Trophoblast cell (in vitro differentiated cells and primary cell): ENCODE results near the gene PRELP.
A peak's percentile ranks its signal among the peaks of the same experiment; 100 is the strongest.

ENCODE experiments used
- DNase-seq, 2 donors: peaks; one replicate each; pipeline ENCODE4 v3.0.0-alpha.2; 2016
- H2AFZ ChIP-seq: 2 replicates; pipeline ENCODE4 v1.6.1; 2013; ENCODE audit warnings: low read length, moderate library complexity, mild to moderate bottlenecking; ENCODE audit not compliant: insufficient read depth, poor library complexity
- H2AK5ac ChIP-seq: 2 replicates; pipeline ENCODE4 v1.6.1; 2013; ENCODE audit warnings: mild to moderate bottlenecking, low read length
- H2BK120ac ChIP-seq: 2 replicates; pipeline ENCODE4 v1.6.1; 2013; ENCODE audit warnings: low read length, mild to moderate bottlenecking, moderate library complexity; ENCODE audit not compliant: insufficient read depth, poor library complexity
- H2BK12ac ChIP-seq: 2 replicates; pipeline ENCODE4 v1.6.1; 2013; ENCODE audit warnings: mild to moderate bottlenecking, low read length, moderate library complexity
- H2BK5ac ChIP-seq: 2 replicates; pipeline ENCODE4 v1.6.1; 2013; ENCODE audit warnings: low read length, low read depth, moderate library complexity, mild to moderate bottlenecking; ENCODE audit not compliant: poor library complexity
- H3K14ac ChIP-seq: 2 replicates; pipeline ENCODE4 v1.6.1; 2013; ENCODE audit warnings: mild to moderate bottlenecking, low read length
- H3K18ac ChIP-seq: 2 replicates; pipeline ENCODE4 v1.6.1; 2013; ENCODE audit warnings: mild to moderate bottlenecking, low read length
- H3K23ac ChIP-seq: 2 replicates; pipeline ENCODE4 v1.6.1; 2013; ENCODE audit warnings: low read length
- H3K27ac ChIP-seq: 2 replicates; pipeline ENCODE4 v1.5.1; 2013; ENCODE audit warnings: low read depth, mild to moderate bottlenecking, inconsistent platforms, low read length, moderate library complexity
- H3K27me3 ChIP-seq: 2 replicates; pipeline ENCODE4 v1.6.1; 2013; ENCODE audit warnings: inconsistent platforms, mild to moderate bottlenecking, low read length, moderate library complexity; ENCODE audit not compliant: insufficient read depth
- H3K36me3 ChIP-seq, 2 experiments: 1 replicate in 1 of 2; 2 replicates in 1 of 2; pipeline ENCODE4 v1.6.1; 2013; ENCODE audit warnings: low read length in 2 of 2, mild to moderate bottlenecking in 2 of 2, moderate library complexity in 1 of 2; ENCODE audit not compliant: insufficient read depth in 2 of 2, control insufficient read depth in 1 of 2
- H3K4ac ChIP-seq: 2 replicates; pipeline ENCODE4 v1.6.1; 2013; ENCODE audit warnings: low read depth, mild to moderate bottlenecking, low read length, moderate library complexity
- H3K4me1 ChIP-seq, 2 experiments: 1 replicate in 1 of 2; 2 replicates in 1 of 2; pipeline ENCODE4 v1.6.1; 2013; ENCODE audit warnings: low read length in 2 of 2, mild to moderate bottlenecking in 2 of 2, moderate library complexity in 1 of 2; ENCODE audit not compliant: insufficient read depth in 2 of 2, control insufficient read depth in 1 of 2
- H3K4me2 ChIP-seq: 2 replicates; pipeline ENCODE4 v1.6.1; 2013; ENCODE audit warnings: inconsistent platforms, mild to moderate bottlenecking, low read length, moderate library complexity
- H3K4me3 ChIP-seq: 2 replicates; pipeline ENCODE4 v1.5.1; 2013; ENCODE audit warnings: mild to moderate bottlenecking, low read depth, low read length, inconsistent platforms
- H3K79me1 ChIP-seq: one replicate; pipeline ENCODE4 v1.6.1; 2013; ENCODE audit warnings: low read length
- H3K79me2 ChIP-seq: 2 replicates; pipeline ENCODE4 v1.6.1; 2013; ENCODE audit warnings: low read length, mild to moderate bottlenecking; ENCODE audit not compliant: control insufficient read depth, insufficient read depth, poor library complexity
- H3K9ac ChIP-seq: 2 replicates; pipeline ENCODE4 v1.6.1; 2013; ENCODE audit warnings: mild to moderate bottlenecking, low read length
- H3K9me3 ChIP-seq: 2 replicates; pipeline ENCODE4 v1.6.1; 2013; ENCODE audit warnings: low read depth, mild to moderate bottlenecking, control low read depth, inconsistent platforms, low read length; ENCODE audit not compliant: insufficient read depth
- H4K12ac ChIP-seq: 2 replicates; pipeline ENCODE4 v1.6.1; 2013; ENCODE audit warnings: low read depth, mild to moderate bottlenecking, low read length, moderate library complexity
- H4K8ac ChIP-seq: 2 replicates; pipeline ENCODE4 v1.6.1; 2013; ENCODE audit warnings: low read depth, mild to moderate bottlenecking, low read length, moderate library complexity
- H4K91ac ChIP-seq: one replicate; pipeline ENCODE4 v1.6.1; 2013; ENCODE audit warnings: low read depth, mild to moderate bottlenecking, low read length, moderate library complexity
- WGBS: extraction: QIAGEN DNeasy Blood & Tissue Kit; methylation state at CpG from one replicate; pipeline ENCODE4 v1.1.7; 2013; ENCODE audit warnings: missing lambda C conversion rate; ENCODE audit not compliant: insufficient read length, insufficient coverage; ENCODE audit errors: extremely low coverage; 5-methylcytosine and 5-hydroxymethylcytosine counted together

PRELP gene

GRCh38 chr1:203450001-203450400 is 25.6 kb upstream of the PRELP start:
- H3K18ac ChIP-seq: no peak overlapping the region
- H3K4me3 ChIP-seq: no peak overlapping the region
- no peak overlapping the region for H3K9ac ChIP-seq
- H2AK5ac ChIP-seq: no peak overlapping the region
- no peak overlapping the region for H2AFZ ChIP-seq
- H3K23ac ChIP-seq: no peak overlapping the region
- H2BK12ac ChIP-seq: no peak overlapping the region
- peaks cover 2% of the 10 kb centered on the region for H3K9me3 ChIP-seq
- no peaks in the 10 kb centered on the region for H3K27me3 ChIP-seq
- no peak overlapping the region for H3K27ac ChIP-seq
- no peak overlapping the region for H3K4ac ChIP-seq
- no peaks in the 10 kb centered on the region for H3K36me3 ChIP-seq
- peak overlapping the region; percentile 47 for H2BK5ac ChIP-seq
- H4K8ac ChIP-seq: no peak overlapping the region
- no CpG with 5 or more reads among the region's 1 CpG for WGBS
- no peaks in the 10 kb centered on the region for H3K79me2 ChIP-seq
- H3K4me2 ChIP-seq: no peak overlapping the region
- H2BK120ac ChIP-seq: no peak overlapping the region
- peaks cover 13% of the 10 kb centered on the region for H3K79me1 ChIP-seq
- no peak for DNase-seq
- no peak overlapping the region for H4K12ac ChIP-seq
- no peak overlapping the region for H4K91ac ChIP-seq
- no peak overlapping the region for H3K14ac ChIP-seq
- peaks cover 9 to 11% of the 10 kb centered on the region in 2 experiments for H3K4me1 ChIP-seq

GRCh38 chr1:203450479-203451149 is 25.0 kb upstream of the PRELP start:
- no peak for DNase-seq
- Histone ChIP-seq H4K8ac (peak overlapping the region; percentile 40), H2BK12ac (peak overlapping the region; percentile 74), H2AK5ac (peak overlapping the region; percentile 73), H3K79me2 (no peaks in the 10 kb centered on the region), H3K4ac (no peak overlapping the region), H3K27ac (no peak overlapping the region), H3K9me3 (peaks cover under 1% of the 10 kb centered on the region), H3K27me3 (no peaks in the 10 kb centered on the region), H3K9ac (no peak overlapping the region), H3K4me2 (no peak overlapping the region), H3K18ac (no peak overlapping the region), H2BK5ac (peak overlapping the region; percentile 47), H3K79me1 (peaks cover 13% of the 10 kb centered on the region), H2AFZ (no peak overlapping the region), H3K4me3 (no peak overlapping the region), H4K91ac (peak overlapping the region; percentile 48), H2BK120ac (peak overlapping the region; percentile 48), H3K14ac (peak overlapping the region; percentile 73), H4K12ac (no peak overlapping the region), H3K4me1 (peaks cover 10 to 11% of the 10 kb centered on the region in 2 experiments), H3K23ac (no peak overlapping the region), H3K36me3 (no peaks in the 10 kb centered on the region)
- WGBS: no CpG with 5 or more reads among the region's 17 CpGs

- Histone ChIP-seq H3K4ac (no peak overlapping the region), H3K4me1 (peaks cover 10 to 11% of the 10 kb centered on the region in 2 experiments), H3K36me3 (no peaks in the 10 kb centered on the region), H2BK120ac (no peak overlapping the region), H3K9ac (no peak overlapping the region), H3K79me2 (no peaks in the 10 kb centered on the region), H2BK12ac (no peak overlapping the region), H3K23ac (no peak overlapping the region), H2AFZ (no peak overlapping the region), H3K14ac (no peak overlapping the region), H3K27me3 (no peaks in the 10 kb centered on the region), H3K18ac (no peak overlapping the region), H4K8ac (no peak overlapping the region), H3K4me2 (no peak overlapping the region), H3K79me1 (peaks cover 13% of the 10 kb centered on the region), H4K91ac (no peak overlapping the region), H2BK5ac (no peak overlapping the region), H3K27ac (no peak overlapping the region), H3K9me3 (no peaks in the 10 kb centered on the region), H4K12ac (no peak overlapping the region), H2AK5ac (no peak overlapping the region), H3K4me3 (no peak overlapping the region)
- DNase-seq: no peak
- no CpG with 5 or more reads among the region's 2 CpGs for WGBS
Measured at GRCh38 chr1:203451836-203452784, 23.5 kb upstream of the PRELP start.

- H3K4me1 ChIP-seq: peaks cover 10 to 11% of the 10 kb centered on the region in 2 experiments
- H3K27ac ChIP-seq: no peak overlapping the region
- no peak overlapping the region for H2BK120ac ChIP-seq
- no peaks in the 10 kb centered on the region for H3K79me2 ChIP-seq
- no peak overlapping the region for H3K18ac ChIP-seq
- peak overlapping the region; percentile 64 for H3K23ac ChIP-seq
- no peak overlapping the region for H2BK5ac ChIP-seq
- H4K8ac ChIP-seq: no peak overlapping the region
- no peak overlapping the region for H3K4me3 ChIP-seq
- no peak overlapping the region for H3K9ac ChIP-seq
- no peak overlapping the region for H2AK5ac ChIP-seq
- no CpG with 5 or more reads among the region's 5 CpGs for WGBS
- no peak overlapping the region for H2AFZ ChIP-seq
- no peak overlapping the region for H3K14ac ChIP-seq
- H3K9me3 ChIP-seq: no peaks in the 10 kb centered on the region
- no peak overlapping the region for H3K4me2 ChIP-seq
- peaks cover 13% of the 10 kb centered on the region for H3K79me1 ChIP-seq
- H2BK12ac ChIP-seq: no peak overlapping the region
- no peaks in the 10 kb centered on the region for H3K36me3 ChIP-seq
- H3K4ac ChIP-seq: no peak overlapping the region
- no peak overlapping the region for H4K12ac ChIP-seq
- DNase-seq: no peak
- H4K91ac ChIP-seq: no peak overlapping the region
- no peaks in the 10 kb centered on the region for H3K27me3 ChIP-seq
Measured at GRCh38 chr1:203453016-203453415, 22.6 kb upstream of the PRELP start.
